Sigmoid colon (tissue), 7 donors: ENCODE data around the gene PCDHAC1. TPM values are rescaled to one million over a fixed set of nuclear protein-coding genes. Genes with fewer than 3 reads are reported as not detected.

Experiments
- DNase-seq: peaks from one replicate; pipeline ENCODE4 v3.0.0-alpha.2; 2019
- H3K27ac ChIP-seq, 4 donors: fragments of 200-600 bp; sonication (generic); one replicate each; pipeline ENCODE4 v1.5.1; 2016 to 2019; ENCODE audit warnings: mild to moderate bottlenecking in 1 of 4
- H3K27me3 ChIP-seq, 3 donors: fragments of 200-600 bp; sonication (generic); one replicate each; pipeline ENCODE4 v1.5.1; 2019; ENCODE audit warnings: mild to moderate bottlenecking in 1 of 3
- H3K36me3 ChIP-seq, 4 donors: fragments of 200-600 bp; sonication (generic); one replicate each; pipeline ENCODE4 v1.5.1; 2016 to 2019
- H3K4me1 ChIP-seq, 4 donors: fragments of 200-600 bp; sonication (generic); one replicate each; pipeline ENCODE4 v1.5.1; 2017 to 2019
- H3K4me3 ChIP-seq, 4 donors: fragments of 200-600 bp; sonication (generic); one replicate each; pipeline ENCODE4 v1.5.1; 2017 to 2019; ENCODE audit warnings: mild to moderate bottlenecking in 2 of 4, moderate library complexity in 1 of 4
- H3K9me3 ChIP-seq, 4 donors: fragments of 200-600 bp in 3 of 4; sonication (generic) in 3 of 4; one replicate each; pipeline versions ENCODE4 v1.5.1 to v1.6.1; 2013 to 2019
- CTCF ChIP-seq, 4 experiments: fragments of 450-650 bp in 3 of 4; fragments of 200-600 bp in 1 of 4; IDR thresholded peaks; one replicate each; pipeline ENCODE4 v1.5.1; 2016 to 2019; ENCODE audit warnings: antibody characterized with exemption in 4 of 4, mild to moderate bottlenecking in 3 of 4, moderate library complexity in 2 of 4
- EP300 ChIP-seq, 4 donors: sonication (generic); formaldehyde crosslinking; IDR thresholded peaks; one replicate each; pipeline ENCODE4 v1.6.1; 2017; ENCODE audit warnings: antibody characterized with exemption in 4 of 4
- POLR2A ChIP-seq, 2 donors: fragments of 450-650 bp; IDR thresholded peaks; one replicate each; pipeline ENCODE4 v1.6.1; 2016; ENCODE audit warnings: antibody characterized with exemption in 2 of 2, mild to moderate bottlenecking in 2 of 2, moderate library complexity in 2 of 2
- POLR2AphosphoS5 ChIP-seq, 4 donors: sonication (generic); formaldehyde crosslinking; IDR thresholded peaks; one replicate each; pipeline ENCODE4 v1.6.1; 2017; ENCODE audit warnings: antibody characterized with exemption in 4 of 4
- WGBS, 2 donors: extraction: QIAGEN DNeasy Blood & Tissue Kit; methylation state at CpG; one replicate each; pipeline ENCODE4 v1.1.7; 2013; 5-methylcytosine and 5-hydroxymethylcytosine counted together
- intact Hi-C: fragments of 100-400 bp; cut with DNase I; formaldehyde crosslinking; loops from one replicate; pipeline ENCODE4 v1.15.1; 2023
- polyA plus RNA-seq, 3 donors: library from polyadenylated mRNA; stranded (reverse); fragments of 200-250 nt; gene quantifications; one replicate each; pipeline ENCODE4 v1.2.3, GENCODE V29; 2013
- small RNA-seq, 3 donors: library from RNA; depleted of rRNA; stranded (forward); fragments of <200 nt; gene quantifications; one replicate each; pipeline ENCODE3, GENCODE V24; 2016
- total RNA-seq, 4 donors: library from RNA; depleted of rRNA; stranded (reverse); fragments of >200 nt; gene quantifications; one replicate each; pipeline ENCODE4 v1.1.0, GENCODE V29; 2016
- donor health status: healthy with polysubstance abuse.
- donor health status: Bipolar disorder and iron deficiency.
- donor health status: healthy.

PCDHAC1 gene
- total and polyA plus RNA-seq, 7 donors = 0.34 to 1.7 (median 0.71) TPM; not detected in 2

DNA sequence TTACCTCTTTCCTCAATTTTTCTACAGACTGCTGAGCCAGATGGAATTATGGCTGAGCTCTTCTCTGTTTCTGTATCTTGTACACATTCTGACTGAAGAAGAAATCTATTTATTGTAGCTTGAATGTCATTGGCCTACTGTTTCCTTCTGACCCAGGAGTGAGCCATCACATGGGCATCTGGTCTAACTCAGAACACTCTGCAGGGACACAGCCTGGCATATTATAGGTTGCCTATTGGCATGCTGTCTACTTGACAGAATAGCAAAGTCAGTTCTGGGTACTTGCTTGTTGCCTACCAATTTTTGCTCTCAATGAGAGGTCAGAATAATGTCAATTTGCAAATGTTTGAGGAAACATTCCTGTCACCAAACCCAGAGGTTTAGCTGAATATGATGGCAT, 47.5 kb downstream of the PCDHAC1 start:
- Histone ChIP-seq H3K9me3 (no peaks in the 10 kb centered on the region), H3K27ac (no peak overlapping the region), H3K27me3 (no peaks in the 10 kb centered on the region), H3K4me3 (no peak overlapping the region), H3K4me1 (no peaks in the 10 kb centered on the region), H3K36me3 (no peaks in the 10 kb centered on the region)
- intact Hi-C loops = no loop called here
- no peak for DNase-seq
- no peak for TF ChIP-seq POLR2A (IDR thresholded peaks at IDR 0.05)
- no peak for TF ChIP-seq EP300 (IDR thresholded peaks at IDR 0.05)
- TF ChIP-seq CTCF (IDR thresholded peaks at IDR 0.05) = no peak
- no peak for TF ChIP-seq POLR2AphosphoS5 (IDR thresholded peaks at IDR 0.05)

DNA sequence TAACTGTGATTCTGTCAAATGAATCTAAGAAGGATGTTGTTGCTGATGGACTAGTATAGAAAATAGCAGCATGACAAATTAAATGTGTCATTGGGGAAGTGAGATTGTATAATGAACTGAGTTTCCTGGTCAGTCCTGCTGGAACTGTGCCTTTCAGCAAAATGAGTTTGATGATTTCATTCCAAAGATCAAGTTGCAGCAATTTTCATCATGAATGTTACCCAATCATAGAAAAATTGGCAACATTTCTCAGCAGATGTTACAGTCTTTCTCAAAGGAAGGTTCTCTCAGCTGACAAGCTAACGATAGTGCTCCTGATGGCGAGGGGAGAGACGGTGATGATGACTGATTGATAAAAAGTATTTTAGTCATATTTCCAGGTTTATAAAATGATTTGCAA, 50.9 kb downstream of the PCDHAC1 start:
- DNase-seq = no peak
- WGBS, 2 donors = 82 to 87% methylated on average over 3 of the region's 3 CpGs
- no peak overlapping the region for H3K4me3 ChIP-seq
- no peaks in the 10 kb centered on the region for H3K27me3 ChIP-seq
- no peaks in the 10 kb centered on the region for H3K36me3 ChIP-seq
- TF ChIP-seq EP300 (IDR thresholded peaks at IDR 0.05) = no peak
- no peak overlapping the region for H3K27ac ChIP-seq
- intact Hi-C loops = no loop called here
- H3K4me1 ChIP-seq = no peaks in the 10 kb centered on the region
- no peaks in the 10 kb centered on the region for H3K9me3 ChIP-seq

- intact Hi-C loops = no loop called here
- Histone ChIP-seq H3K27ac (no peak overlapping the region), H3K4me3 (no peak overlapping the region), H3K36me3 (no peaks in the 10 kb centered on the region), H3K9me3 (no peaks in the 10 kb centered on the region), H3K27me3 (no peaks in the 10 kb centered on the region), H3K4me1 (no peaks in the 10 kb centered on the region)
- WGBS, 2 donors = 63 to 78% methylated on average over 2 of the region's 2 CpGs
- no peak for TF ChIP-seq CTCF (IDR thresholded peaks at IDR 0.05)
- TF ChIP-seq POLR2AphosphoS5 (IDR thresholded peaks at IDR 0.05) = no peak
- no peak for TF ChIP-seq EP300 (IDR thresholded peaks at IDR 0.05)
- TF ChIP-seq POLR2A (IDR thresholded peaks at IDR 0.05) = no peak
- DNase-seq = no peak
Observed at GRCh38 chr5:140978260-140978659, 52.2 kb downstream of the PCDHAC1 start.

- WGBS, 2 donors = 88 to 92% methylated on average over 1 of the region's 1 CpG
- H3K36me3 ChIP-seq = no peaks in the 10 kb centered on the region
Observed at GRCh38 chr5:140978983-140979382, 52.9 kb downstream of the PCDHAC1 start.

More at GRCh38 chr5:140978983-140979382, 52.9 kb downstream of the PCDHAC1 start:
- no peak for DNase-seq
- TF ChIP-seq POLR2A (IDR thresholded peaks at IDR 0.05) (no peak), EP300 (IDR thresholded peaks at IDR 0.05) (no peak), CTCF (IDR thresholded peaks at IDR 0.05) (no peak), POLR2AphosphoS5 (IDR thresholded peaks at IDR 0.05) (no peak)
- no peak overlapping the region for H3K4me3 ChIP-seq
- H3K4me1 ChIP-seq = no peaks in the 10 kb centered on the region
- intact Hi-C loops = no loop called here
- no peaks in the 10 kb centered on the region for H3K27me3 ChIP-seq
- no peaks in the 10 kb centered on the region for H3K9me3 ChIP-seq
- H3K27ac ChIP-seq = no peak overlapping the region

Small RNAs within 50 kb of the gene (small RNA-seq; reads per million reads assigned to genes)
- 0 reads per million in 3 donors for gene AC010223.1

Other genes with a start within 250 kb of the PCDHAC1 start
- 10 to 100 TPM; 35.2 to 54.2 (median 43.5) TPM for gene HARS1, start 234.9 kb upstream of the PCDHAC1 start, total RNA-seq
- 10 to 100 TPM; 35.4 to 60.2 (median 39.8) TPM for gene HARS1, start 234.9 kb upstream of the PCDHAC1 start, polyA plus RNA-seq
- 10 to 100 TPM; 18.2 to 19.4 (median 18.9) TPM for gene HARS2, start 234.8 kb upstream of the PCDHAC1 start, total RNA-seq
- gene HARS2, start 234.8 kb upstream of the PCDHAC1 start, polyA plus RNA-seq = 10 to 100 TPM; 26.4 to 34.7 (median 29.0) TPM
- 10 to 100 TPM; 28.0 to 46.0 (median 36.9) TPM for gene ZMAT2, start 225.9 kb upstream of the PCDHAC1 start, total RNA-seq
- gene ZMAT2, start 225.9 kb upstream of the PCDHAC1 start, polyA plus RNA-seq = 10 to 100 TPM; 74.5 to 97.9 (median 87.2) TPM
- gene PCDHA1, start 140.2 kb upstream of the PCDHAC1 start, total RNA-seq = not detected
- gene PCDHA1, start 140.2 kb upstream of the PCDHAC1 start, polyA plus RNA-seq = under 1 TPM in 1 of 3 donors, not detected in 2; 0.10 TPM
- under 1 TPM in 3 of 4 donors, not detected in 1; 0.28 to 0.68 (median 0.33) TPM for gene PCDHA2, start 131.4 kb upstream of the PCDHAC1 start, total RNA-seq
- under 1 TPM in 1 of 3 donors, not detected in 2; 0.07 TPM for gene PCDHA2, start 131.4 kb upstream of the PCDHAC1 start, polyA plus RNA-seq
- 1 to 10 TPM in 3 of 4 donors, under 1 TPM in 1; 0.68 to 1.2 (median 1.1) TPM for gene PCDHA3, start 125.2 kb upstream of the PCDHAC1 start, total RNA-seq
- under 1 TPM in 1 of 3 donors, not detected in 2; 0.17 TPM for gene PCDHA3, start 125.2 kb upstream of the PCDHAC1 start, polyA plus RNA-seq
- gene PCDHA4, start 119.2 kb upstream of the PCDHAC1 start, total RNA-seq = 1 to 10 TPM; 1.1 to 1.2 (median 1.1) TPM
- under 1 TPM in 1 of 3 donors, not detected in 2; 0.38 TPM for gene PCDHA4, start 119.2 kb upstream of the PCDHAC1 start, polyA plus RNA-seq
- 1 to 10 TPM in 1 of 4 donors, under 1 TPM in 3; 0.14 to 1.7 (median 0.43) TPM for gene PCDHA5, start 104.7 kb upstream of the PCDHAC1 start, total RNA-seq
- under 1 TPM in 1 of 3 donors, not detected in 2; 0.09 TPM for gene PCDHA5, start 104.7 kb upstream of the PCDHAC1 start, polyA plus RNA-seq
- gene PCDHA6, start 98.3 kb upstream of the PCDHAC1 start, total RNA-seq = 1 to 10 TPM in 2 of 4 donors, under 1 TPM in 2; 0.49 to 2.2 (median 0.90) TPM
- gene PCDHA6, start 98.3 kb upstream of the PCDHAC1 start, polyA plus RNA-seq = under 1 TPM in 1 of 3 donors, not detected in 2; 0.16 TPM
- gene PCDHA7, start 92.0 kb upstream of the PCDHAC1 start, total RNA-seq = under 1 TPM; 0.14 to 0.82 (median 0.46) TPM
- gene PCDHA7, start 92.0 kb upstream of the PCDHAC1 start, polyA plus RNA-seq = under 1 TPM in 1 of 3 donors, not detected in 2; 0.16 TPM
- gene PCDHA8, start 85.1 kb upstream of the PCDHAC1 start, total RNA-seq = under 1 TPM in 1 of 4 donors, not detected in 3; 0.49 TPM
- not detected for gene PCDHA8, start 85.1 kb upstream of the PCDHAC1 start, polyA plus RNA-seq
- 1 to 10 TPM in 1 of 4 donors, under 1 TPM in 3; 0.66 to 1.4 (median 0.70) TPM for gene PCDHA9, start 77.9 kb upstream of the PCDHAC1 start, total RNA-seq
- gene PCDHA9, start 77.9 kb upstream of the PCDHAC1 start, polyA plus RNA-seq = under 1 TPM in 1 of 3 donors, not detected in 2; 0.01 TPM
- 1 to 10 TPM in 1 of 4 donors, under 1 TPM in 3; 0.27 to 2.5 (median 0.69) TPM for gene PCDHA10, start 70.4 kb upstream of the PCDHAC1 start, total RNA-seq
- gene PCDHA10, start 70.4 kb upstream of the PCDHAC1 start, polyA plus RNA-seq = under 1 TPM in 1 of 3 donors, not detected in 2; 0.03 TPM
- gene PCDHA11, start 57.3 kb upstream of the PCDHAC1 start, total RNA-seq = under 1 TPM; 0.16 to 0.71 (median 0.48) TPM
- gene PCDHA11, start 57.3 kb upstream of the PCDHAC1 start, polyA plus RNA-seq = under 1 TPM in 1 of 3 donors, not detected in 2; 0.07 TPM
- under 1 TPM in 3 of 4 donors, not detected in 1; 0.49 to 0.71 (median 0.54) TPM for gene PCDHA12, start 51.0 kb upstream of the PCDHAC1 start, total RNA-seq
- gene PCDHA12, start 51.0 kb upstream of the PCDHAC1 start, polyA plus RNA-seq = under 1 TPM in 1 of 3 donors, not detected in 2; 0.06 TPM
- 1 to 10 TPM in 1 of 4 donors, under 1 TPM in 3; 0.36 to 1.4 (median 0.60) TPM for gene PCDHA13, start 44.2 kb upstream of the PCDHAC1 start, total RNA-seq
- under 1 TPM in 1 of 3 donors, not detected in 2; 0.10 TPM for gene PCDHA13, start 44.2 kb upstream of the PCDHAC1 start, polyA plus RNA-seq
- gene PCDHAC2, start 40.2 kb downstream of the PCDHAC1 start, total RNA-seq = 1 to 10 TPM; 1.3 to 3.0 (median 2.2) TPM
- under 1 TPM in 1 of 3 donors, not detected in 2; 0.66 TPM for gene PCDHAC2, start 40.2 kb downstream of the PCDHAC1 start, polyA plus RNA-seq
- under 1 TPM; under 0.01 to 0.36 (median 0.27) TPM for gene PCDHB1, start 125.1 kb downstream of the PCDHAC1 start, total RNA-seq
- gene PCDHB1, start 125.1 kb downstream of the PCDHAC1 start, polyA plus RNA-seq = under 1 TPM in 1 of 3 donors, not detected in 2; 0.04 TPM
- gene PCDHB2, start 168.3 kb downstream of the PCDHAC1 start, total RNA-seq = 1 to 10 TPM; 2.2 to 5.7 (median 2.9) TPM
- under 1 TPM; under 0.01 to 0.67 (median 0.23) TPM for gene PCDHB2, start 168.3 kb downstream of the PCDHAC1 start, polyA plus RNA-seq
- 1 to 10 TPM; 1.7 to 4.9 (median 1.8) TPM for gene PCDHB3, start 174.2 kb downstream of the PCDHAC1 start, total RNA-seq
- gene PCDHB3, start 174.2 kb downstream of the PCDHAC1 start, polyA plus RNA-seq = under 1 TPM in 1 of 3 donors, not detected in 2; 0.23 TPM
- 1 to 10 TPM; 3.9 to 5.3 (median 4.5) TPM for gene PCDHB4, start 195.5 kb downstream of the PCDHAC1 start, total RNA-seq
- under 1 TPM; 0.23 to 0.60 (median 0.57) TPM for gene PCDHB4, start 195.5 kb downstream of the PCDHAC1 start, polyA plus RNA-seq
- 1 to 10 TPM; 3.1 to 6.5 (median 4.7) TPM for gene PCDHB5, start 208.9 kb downstream of the PCDHAC1 start, total RNA-seq
- under 1 TPM in 2 of 3 donors, not detected in 1; under 0.01 to 0.51 TPM for gene PCDHB5, start 208.9 kb downstream of the PCDHAC1 start, polyA plus RNA-seq
- gene PCDHB6, start 223.8 kb downstream of the PCDHAC1 start, total RNA-seq = 1 to 10 TPM in 3 of 4 donors, under 1 TPM in 1; 0.71 to 2.3 (median 1.4) TPM
- under 1 TPM in 1 of 3 donors, not detected in 2; 0.12 TPM for gene PCDHB6, start 223.8 kb downstream of the PCDHAC1 start, polyA plus RNA-seq
- 1 to 10 TPM; 1.4 to 5.3 (median 2.5) TPM for gene PCDHB7, start 246.3 kb downstream of the PCDHAC1 start, total RNA-seq
- gene PCDHB7, start 246.3 kb downstream of the PCDHAC1 start, polyA plus RNA-seq = under 1 TPM in 1 of 3 donors, not detected in 2; 0.28 TPM